ENCODE results near the gene RSRP1. TPM values are rescaled to one million over a fixed set of nuclear protein-coding genes. Genes with fewer than 3 reads are reported as not detected.

RSRP1 gene
- total RNA-seq, 1 experiment from 2014 or later: 82.9 TPM

- no peak for TF ChIP-seq ATF3 (IDR thresholded peaks at IDR 0.05)
- no peak for TF ChIP-seq SRF (IDR thresholded peaks at IDR 0.05; ENCODE audit: low read depth)
- no peak for TF ChIP-seq CEBPB (IDR thresholded peaks at IDR 0.05; ENCODE audit: low read depth)
- TF ChIP-seq TCF7L2 (IDR thresholded peaks at IDR 0.05; ENCODE audit: borderline replicate concordance, extremely low read depth, insufficient read depth, insufficient read length): no peak
- TF ChIP-seq POLR2AphosphoS5 (IDR thresholded peaks at IDR 0.05; ENCODE audit: low read depth, low read length): no peak
- no peak for TF ChIP-seq EZH2 (IDR thresholded peaks at IDR 0.05)
- TF ChIP-seq MAX (IDR thresholded peaks at IDR 0.05): no peak
- TF ChIP-seq CBX3 (IDR thresholded peaks at IDR 0.05; ENCODE audit: low read depth): no peak
- TF ChIP-seq RAD21 (IDR thresholded peaks at IDR 0.05; ENCODE audit: low read depth): no peak
- TF ChIP-seq ZFX (IDR thresholded peaks at IDR 0.05): no peak
- no peak for TF ChIP-seq ZBTB33 (IDR thresholded peaks at IDR 0.05; ENCODE audit: extremely low read depth, insufficient replicate concordance, low read length)
- Histone ChIP-seq H3K4me3 (replicated peaks in 1 of 2; ENCODE audit: low read depth in 1 of 2, low read length in 2 of 2) (no peak overlapping the region), H3K27me3 (ENCODE audit: insufficient read depth, low read length) (no peaks in the 10 kb centered on the region), H3K9ac (ENCODE audit: low read length) (no peak overlapping the region), H3K36me3 (ENCODE audit: control insufficient read depth in 1 of 2, insufficient read depth in 2 of 2, low read length in 2 of 2) (no peaks in the 10 kb centered on the region), H3K9me2 (ENCODE audit: insufficient read depth) (no peaks in the 10 kb centered on the region), H3K9me3 (ENCODE audit: control insufficient read depth in 1 of 2, insufficient read depth in 1 of 2, low read depth in 1 of 2, low read length in 2 of 2) (no peaks in the 10 kb centered on the region), H3K27ac (ENCODE audit: low read depth, low read length) (no peak overlapping the region), H4K20me1 (ENCODE audit: insufficient read depth) (no peaks in the 10 kb centered on the region), H2AFZ (ENCODE audit: low read depth, low read length, poor library complexity, severe bottlenecking) (no peak overlapping the region), H3K4me2 (ENCODE audit: low read length) (no peak overlapping the region), H3K79me2 (ENCODE audit: insufficient read depth, low read length) (no peaks in the 10 kb centered on the region), H3K4me1 (ENCODE audit: control insufficient read depth in 1 of 2, insufficient read depth in 2 of 2, low read length in 2 of 2) (peaks cover 0 to 6% of the 10 kb centered on the region in 2 experiments; a peak in 1 of 4 replicates)
- no TSS peak for BruUV-seq (replicated peaks)
- ChIA-PET POLR2A (no interaction called here), RAD21 (ENCODE audit: low non-redundant PET in 1 of 2, low total read pairs in 2 of 2, uncharacterized antibody in 2 of 2, unreplicated experiment in 2 of 2) (no interaction called here), CTCF (no interaction called here)
- no peak for ATAC-seq
- no peak for DNase-seq (ENCODE audit: low read depth, low spot score)
- intact Hi-C loops (cut with micrococcal nuclease): no loop called here
Observed at GRCh38 chr1:25199819-25200620, 47.2 kb downstream of the RSRP1 start.
